NCI-H446 (cell line): ENCODE measurements around the gene TIGD3.

Experiments
- DNase-seq, 2 experiments: peaks; one replicate each; lab custom pipeline; 2025; lab: John Stamatoyannopoulos, UW

Gene TIGD3

GRCh38 chr11:65370659-65371049 lies 16.1 kb downstream of the TIGD3 start:
- no peak for DNase-seq

GRCh38 chr11:65373839-65374580 lies 19.5 kb downstream of the TIGD3 start:
- DNase-seq: no peak

GRCh38 chr11:65375012-65375411 lies 20.5 kb downstream of the TIGD3 start:
- DNase-seq: no peak

- no peak for DNase-seq
Measured at GRCh38 chr11:65376138-65376713, 21.7 kb downstream of the TIGD3 start.

GRCh38 chr11:65377036-65377435 lies 22.5 kb downstream of the TIGD3 start:
- DNase-seq: no peak

GRCh38 chr11:65377777-65378176 lies 23.2 kb downstream of the TIGD3 start:
- no peak for DNase-seq

GRCh38 chr11:65378208-65378927 lies 23.8 kb downstream of the TIGD3 start:
- DNase-seq: no peak

GRCh38 chr11:65378928-65379638 lies 24.5 kb downstream of the TIGD3 start:
- no peak for DNase-seq

GRCh38 chr11:65379698-65380459 lies 25.3 kb downstream of the TIGD3 start:
- no peak for DNase-seq

GRCh38 chr11:65380460-65381119 lies 26.0 kb downstream of the TIGD3 start:
- no peak for DNase-seq

GRCh38 chr11:65381716-65382032 lies 27.1 kb downstream of the TIGD3 start:
- DNase-seq: peak in 1 of 2 experiments; percentile 60

GRCh38 chr11:65382033-65382803 lies 27.7 kb downstream of the TIGD3 start, which contains the start of gene SLC25A45:
SLC25A45 (minus strand) TSS chr11:65382646; CDS start chr11:65381951, 695 bp downstream.
- peak; percentile 90 to 93 for DNase-seq

GRCh38 chr11:65382804-65383368 lies 28.3 kb downstream of the TIGD3 start:
- DNase-seq: no peak

- DNase-seq: no peak
Measured at GRCh38 chr11:65383778-65384177, 29.2 kb downstream of the TIGD3 start.

GRCh38 chr11:65384301-65384889 lies 29.8 kb downstream of the TIGD3 start:
- no peak for DNase-seq

GRCh38 chr11:65386307-65387140 lies 32.0 kb downstream of the TIGD3 start, which contains the start of gene FRMD8:
FRMD8 (plus strand) TSS chr11:65386637; CDS start chr11:65387037, 400 bp downstream.
- peak; percentile 49 to 85 for DNase-seq

- no peak for DNase-seq
Measured at GRCh38 chr11:65388731-65389130, 34.2 kb downstream of the TIGD3 start.

GRCh38 chr11:65389294-65389980 lies 34.9 kb downstream of the TIGD3 start:
- no peak for DNase-seq
